ENCODE results near the gene HLCS.

The HLCS gene

DNA sequence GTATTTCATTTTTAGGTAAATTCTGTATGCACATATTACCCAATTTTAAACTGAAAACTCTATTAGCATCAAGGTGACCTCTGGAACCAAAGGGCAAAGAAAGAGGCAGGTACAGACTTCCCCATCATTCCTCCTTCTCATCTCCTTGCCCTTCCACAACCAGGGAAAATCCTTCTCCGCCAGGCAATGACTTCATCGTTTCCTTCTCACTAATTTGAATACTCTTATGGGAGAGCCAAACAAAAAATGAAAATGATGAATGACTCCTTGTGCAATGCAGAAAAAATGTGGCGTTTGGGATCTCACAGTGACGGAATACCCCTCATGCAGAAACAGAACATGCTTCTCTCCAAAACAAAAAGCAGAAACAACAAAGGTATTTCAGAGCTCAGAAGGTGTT, 83.7 kb downstream of the HLCS start:
- TF ChIP-seq, protein P1, sequence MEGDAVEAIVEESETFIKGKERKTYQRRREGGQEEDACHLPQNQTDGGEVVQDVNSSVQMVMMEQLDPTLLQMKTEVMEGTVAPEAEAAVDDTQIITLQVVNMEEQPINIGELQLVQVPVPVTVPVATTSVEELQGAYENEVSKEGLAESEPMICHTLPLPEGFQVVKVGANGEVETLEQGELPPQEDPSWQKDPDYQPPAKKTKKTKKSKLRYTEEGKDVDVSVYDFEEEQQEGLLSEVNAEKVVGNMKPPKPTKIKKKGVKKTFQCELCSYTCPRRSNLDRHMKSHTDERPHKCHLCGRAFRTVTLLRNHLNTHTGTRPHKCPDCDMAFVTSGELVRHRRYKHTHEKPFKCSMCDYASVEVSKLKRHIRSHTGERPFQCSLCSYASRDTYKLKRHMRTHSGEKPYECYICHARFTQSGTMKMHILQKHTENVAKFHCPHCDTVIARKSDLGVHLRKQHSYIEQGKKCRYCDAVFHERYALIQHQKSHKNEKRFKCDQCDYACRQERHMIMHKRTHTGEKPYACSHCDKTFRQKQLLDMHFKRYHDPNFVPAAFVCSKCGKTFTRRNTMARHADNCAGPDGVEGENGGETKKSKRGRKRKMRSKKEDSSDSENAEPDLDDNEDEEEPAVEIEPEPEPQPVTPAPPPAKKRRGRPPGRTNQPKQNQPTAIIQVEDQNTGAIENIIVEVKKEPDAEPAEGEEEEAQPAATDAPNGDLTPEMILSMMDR (IDR thresholded peaks at IDR 0.05; ENCODE audit: extremely low read depth, missing control alignments), result no peak
- no peak for DNase-seq (ENCODE audit: low spot score)

DNA sequence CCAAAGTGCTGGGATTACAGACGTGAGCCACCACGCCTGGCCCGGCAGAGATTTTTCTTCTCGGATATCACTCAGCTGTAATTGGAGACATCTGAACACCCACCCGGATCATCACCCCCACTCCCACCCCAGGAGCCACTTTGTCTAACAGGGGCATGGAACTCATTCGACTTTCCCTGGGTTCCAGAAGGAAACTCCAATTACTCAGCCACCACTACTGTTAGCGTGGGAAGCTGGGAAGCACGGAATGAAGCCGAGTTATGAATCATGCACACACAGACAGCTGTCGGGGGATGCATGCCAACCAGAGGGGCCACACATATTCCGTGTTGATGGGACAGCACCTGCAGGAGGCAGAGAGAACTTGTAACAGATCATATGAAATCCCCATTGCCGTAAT, 85.2 kb downstream of the HLCS start:
- DNase-seq (ENCODE audit: low spot score), result no peak
- TF ChIP-seq, protein P1 (IDR thresholded peaks at IDR 0.05; ENCODE audit: extremely low read depth, missing control alignments), result no peak

DNA sequence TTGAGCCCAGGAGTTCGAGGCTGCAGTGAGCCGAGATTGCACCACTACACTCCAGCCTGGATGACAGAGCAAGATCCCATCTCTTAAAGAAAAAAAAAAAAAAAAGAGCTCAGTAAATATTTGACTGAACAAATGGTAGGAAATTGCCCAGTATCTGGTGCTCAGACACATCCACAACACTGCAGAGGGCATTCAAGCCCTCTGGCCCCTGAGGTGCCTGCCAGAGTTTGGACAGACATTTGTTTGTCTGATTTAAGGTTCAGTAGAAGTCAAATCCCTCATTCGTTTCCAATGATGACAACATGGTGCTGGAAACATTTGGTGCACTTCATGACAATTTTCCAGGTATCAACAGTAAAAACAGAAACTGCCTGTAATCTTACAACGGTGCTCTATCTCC, 86.6 kb downstream of the HLCS start:
- TF ChIP-seq, protein P1 (IDR thresholded peaks at IDR 0.05; ENCODE audit: extremely low read depth, missing control alignments), result no peak
- DNase-seq (ENCODE audit: low spot score), result no peak

DNA sequence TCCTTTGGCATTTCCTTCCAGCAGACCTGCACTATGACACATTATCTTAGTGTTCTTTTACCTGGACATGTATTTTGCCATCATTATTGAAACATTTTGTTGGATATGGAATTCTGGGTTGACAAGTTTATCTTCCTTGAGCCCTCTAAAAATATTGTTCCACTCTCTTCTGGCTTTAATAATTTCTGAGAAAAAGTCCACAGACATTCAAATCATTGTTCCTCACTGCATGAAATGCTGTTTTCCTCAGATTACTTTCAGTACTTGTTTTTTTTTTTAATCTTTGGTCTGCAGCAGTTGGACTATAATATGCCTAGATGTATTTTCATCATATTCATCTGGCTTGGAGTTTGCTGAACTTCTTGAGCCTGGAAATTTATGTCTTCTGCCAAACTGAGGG, 88.7 kb downstream of the HLCS start:
- TF ChIP-seq, protein P1 (IDR thresholded peaks at IDR 0.05; ENCODE audit: extremely low read depth, missing control alignments), result no peak
- DNase-seq (ENCODE audit: low spot score), result no peak

DNA sequence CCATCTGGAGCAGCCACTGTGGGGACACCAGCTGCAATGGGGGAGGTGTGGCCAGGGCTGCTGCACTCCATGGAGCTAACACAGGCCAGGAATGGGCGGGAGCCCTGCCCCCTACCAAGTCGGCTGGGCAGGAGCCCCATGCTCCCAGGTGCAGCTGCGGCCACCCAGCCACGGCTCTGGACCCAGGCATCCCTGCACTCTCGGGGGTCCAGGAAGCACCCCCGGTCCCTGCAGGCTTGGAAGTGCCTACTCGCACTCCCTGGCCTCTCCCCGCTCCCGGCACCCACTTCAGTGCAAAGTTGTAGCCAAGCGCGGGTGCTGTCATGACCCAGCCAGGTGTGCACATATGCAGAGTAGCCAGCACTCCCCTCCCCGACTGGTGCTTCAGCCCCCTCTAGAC, 91.8 kb downstream of the HLCS start:
- DNase-seq (ENCODE audit: low spot score), result no peak
- TF ChIP-seq, protein P1 (IDR thresholded peaks at IDR 0.05; ENCODE audit: extremely low read depth, missing control alignments), result no peak

DNA sequence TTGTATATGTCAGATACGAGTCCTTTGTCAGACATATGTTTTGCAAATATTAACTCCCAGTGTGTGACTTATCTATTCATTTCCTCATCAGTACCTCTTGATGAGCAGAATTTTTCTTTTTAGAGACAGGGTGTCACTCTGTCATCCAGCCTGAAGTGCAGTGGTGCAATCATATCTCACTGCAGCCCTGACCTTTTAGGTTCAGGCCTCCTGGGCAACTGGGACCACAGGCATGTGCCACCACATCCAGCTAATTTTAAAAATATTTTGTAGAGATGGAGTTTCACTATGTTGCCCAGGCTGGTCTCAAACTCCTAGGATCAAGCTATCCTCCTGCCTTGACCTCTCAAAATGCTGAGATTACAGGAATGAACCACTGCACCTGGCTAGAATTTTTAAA, 93.0 kb downstream of the HLCS start:
- TF ChIP-seq, protein P1 (IDR thresholded peaks at IDR 0.05; ENCODE audit: extremely low read depth, missing control alignments), result no peak
- DNase-seq (ENCODE audit: low spot score), result no peak

DNA sequence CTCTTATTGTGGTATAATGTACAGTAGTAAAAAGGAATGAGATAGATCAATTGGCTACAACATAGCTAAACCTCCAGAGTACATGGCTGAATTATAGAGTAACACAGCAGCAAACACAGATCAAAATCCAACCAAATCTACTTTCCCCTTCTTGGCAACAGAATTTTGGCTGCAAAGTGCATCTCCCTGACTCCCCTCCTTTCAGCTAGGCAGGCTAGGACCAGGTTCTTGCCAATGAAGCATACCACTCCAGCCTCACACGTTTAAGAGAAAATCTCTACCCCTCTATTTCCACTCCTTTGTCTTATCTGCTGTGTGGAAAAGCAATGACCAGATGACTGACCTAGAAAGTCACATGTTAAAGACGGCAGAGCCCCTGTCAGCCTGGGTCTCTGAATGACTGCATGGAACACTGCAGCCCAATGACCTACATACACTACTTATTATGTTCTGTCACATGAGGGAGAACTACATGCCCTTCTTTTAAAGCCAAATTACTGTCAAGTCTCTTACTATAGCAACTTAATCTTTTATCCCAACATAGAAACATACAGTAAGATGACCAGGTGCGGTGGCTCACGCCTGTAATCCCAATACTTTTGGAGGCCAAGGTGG, 99.1 kb downstream of the HLCS start:
- TF ChIP-seq, protein P1 (IDR thresholded peaks at IDR 0.05; ENCODE audit: extremely low read depth, missing control alignments), result no peak
- no peak for DNase-seq (ENCODE audit: low spot score)
